HG03097 (cell line): Measurements from ENCODE around the gene ZDHHC20.
"Not testable (repeated sequence)": the region's sequence is repeated elsewhere in the genome, so short reads cannot be mapped to it uniquely, and the experiment has no call there.

Experiments used
- ATAC-seq: cut with Tn5 transposase; IDR thresholded peaks from one replicate; pipeline ENCODE4 v1.9.1; 2021; ENCODE audit not compliant: unreplicated experiment, low FRiP score

ZDHHC20 gene

DNA sequence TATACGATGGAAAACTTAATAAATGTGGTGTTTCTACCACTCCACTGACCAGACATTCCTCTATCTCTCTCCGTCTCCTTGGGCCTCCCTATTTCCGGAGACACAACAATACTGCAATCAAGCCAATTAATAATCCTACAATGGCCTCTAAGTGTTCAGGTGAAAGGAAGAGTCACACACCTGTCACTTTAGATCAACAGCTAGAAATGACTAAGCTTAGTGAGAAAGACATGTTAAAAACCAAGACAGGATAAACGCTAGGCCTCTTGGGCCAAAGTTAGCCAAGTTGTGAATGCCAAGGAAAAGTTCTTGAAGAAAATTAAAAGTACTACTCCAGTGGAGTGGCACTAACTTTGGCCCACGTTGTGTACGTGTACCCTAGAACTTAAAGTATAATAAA, 22.5 kb downstream of the ZDHHC20 start:
- no peak for ATAC-seq

DNA sequence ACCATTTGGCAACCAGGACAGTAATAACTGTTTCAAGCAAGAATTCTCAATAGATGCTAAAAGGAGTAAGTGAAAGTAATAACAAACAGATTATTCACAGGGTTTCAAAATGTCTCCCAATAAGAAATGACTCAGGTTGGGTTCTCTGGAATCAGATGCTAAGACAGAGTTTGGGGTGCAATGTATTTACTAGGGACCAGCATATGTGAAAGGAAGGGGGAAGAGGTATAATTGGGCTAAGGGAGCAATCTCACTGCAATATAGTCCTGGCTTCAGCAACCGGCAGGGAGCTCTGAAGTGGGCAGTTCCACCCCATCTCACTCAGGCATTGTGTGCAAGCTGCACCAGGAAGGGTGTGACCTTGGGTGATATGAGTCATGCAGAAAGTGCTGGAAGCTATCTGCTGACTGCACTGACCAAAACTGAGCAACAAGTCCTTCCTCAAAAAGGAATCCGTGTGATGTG, 23.4 kb downstream of the ZDHHC20 start:
- ATAC-seq: peak; percentile 91

DNA sequence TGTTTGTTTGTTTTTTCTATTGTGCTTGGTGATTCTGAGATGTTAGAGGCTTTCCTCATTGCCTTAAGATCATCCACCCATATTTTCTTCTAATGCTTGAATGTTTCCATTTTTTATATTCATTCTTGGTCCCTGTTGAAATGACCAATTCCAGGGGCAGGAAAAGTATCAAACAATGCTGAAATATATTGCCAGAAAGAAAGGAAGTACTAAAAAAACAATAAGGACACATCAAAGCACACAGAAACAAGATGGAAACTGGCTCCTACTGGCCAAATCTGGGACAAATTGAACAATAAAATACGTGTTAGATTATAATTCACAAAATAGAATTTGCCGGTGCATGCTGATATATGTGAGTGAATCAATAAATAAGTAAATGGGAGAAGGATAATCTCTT, 23.9 kb downstream of the ZDHHC20 start:
- no peak for ATAC-seq

DNA sequence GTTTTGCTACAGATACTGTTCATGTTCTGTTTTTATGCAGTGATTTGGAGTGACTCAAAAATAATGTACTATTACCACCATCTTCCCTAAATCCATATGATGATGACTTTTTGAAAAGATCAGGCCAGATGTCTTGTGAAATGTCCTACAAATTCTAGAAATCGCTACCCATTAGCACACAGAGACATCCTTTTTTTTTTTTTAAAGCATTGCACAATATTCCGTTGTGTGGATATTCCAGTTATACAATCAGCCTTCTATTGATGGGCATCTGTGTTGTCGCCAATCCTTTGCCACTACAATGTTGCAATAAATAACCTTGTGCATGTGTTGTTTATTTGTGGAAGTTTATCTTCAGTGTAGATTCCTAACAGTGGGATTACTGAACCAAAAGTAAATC, 24.5 kb downstream of the ZDHHC20 start:
- ATAC-seq: no peak

DNA sequence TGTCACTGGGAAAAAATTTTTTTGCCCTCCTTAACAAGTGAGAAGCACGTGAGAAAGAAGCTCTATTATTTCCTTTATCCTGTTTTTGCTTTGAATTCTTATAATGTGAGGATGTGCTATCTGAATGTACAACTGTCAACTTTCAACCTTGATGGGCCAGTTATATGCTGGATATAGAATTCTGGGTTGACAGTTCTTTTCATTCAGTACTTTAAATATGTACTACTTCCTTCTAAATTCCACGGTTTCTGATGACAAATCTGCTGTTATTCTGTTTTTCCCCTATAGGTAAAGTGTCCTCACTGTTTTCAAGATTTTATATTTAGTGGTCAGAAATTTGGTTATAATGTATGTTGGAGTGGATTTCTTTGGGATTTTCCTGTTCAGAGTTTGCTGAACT, 29.9 kb downstream of the ZDHHC20 start:
- no peak for ATAC-seq

DNA sequence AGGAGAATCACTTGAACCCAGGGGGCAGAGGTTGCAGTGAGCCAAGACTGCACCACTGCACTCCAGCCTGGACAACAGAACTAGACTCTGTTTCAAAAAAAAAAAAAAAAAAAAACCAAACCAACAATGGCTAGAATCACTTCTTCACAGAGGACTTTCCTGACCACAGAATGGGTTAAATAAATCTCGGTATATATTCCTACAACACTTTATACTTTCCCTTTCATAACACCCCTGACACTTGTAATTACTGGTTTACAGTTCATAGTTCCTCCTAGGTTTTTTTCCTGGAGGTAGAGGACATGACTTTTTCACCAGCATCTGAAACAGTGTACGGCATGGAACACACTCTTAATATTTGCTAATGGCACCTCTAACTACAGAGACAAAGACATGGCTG, 31.4 kb downstream of the ZDHHC20 start:
- no peak for ATAC-seq

DNA sequence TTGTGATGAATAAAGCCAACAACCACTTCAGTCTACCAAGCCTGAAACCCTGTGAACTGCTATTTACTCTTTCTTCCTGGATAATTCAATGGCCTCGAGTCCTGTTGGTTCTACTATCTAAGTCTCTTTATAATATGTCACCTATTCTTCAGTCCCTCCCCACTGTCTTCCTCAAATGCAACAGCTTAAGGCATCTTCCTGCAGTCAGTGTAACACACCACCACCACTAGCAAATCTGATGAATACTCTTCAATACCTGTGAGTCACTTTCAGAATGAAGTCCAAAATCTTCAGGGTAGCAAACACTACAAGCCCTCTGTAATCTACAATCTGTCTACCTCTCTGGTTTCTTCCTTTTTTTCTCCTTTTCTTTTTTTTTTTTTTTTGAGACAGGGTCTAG, 32.9 kb downstream of the ZDHHC20 start:
- no peak for ATAC-seq

DNA sequence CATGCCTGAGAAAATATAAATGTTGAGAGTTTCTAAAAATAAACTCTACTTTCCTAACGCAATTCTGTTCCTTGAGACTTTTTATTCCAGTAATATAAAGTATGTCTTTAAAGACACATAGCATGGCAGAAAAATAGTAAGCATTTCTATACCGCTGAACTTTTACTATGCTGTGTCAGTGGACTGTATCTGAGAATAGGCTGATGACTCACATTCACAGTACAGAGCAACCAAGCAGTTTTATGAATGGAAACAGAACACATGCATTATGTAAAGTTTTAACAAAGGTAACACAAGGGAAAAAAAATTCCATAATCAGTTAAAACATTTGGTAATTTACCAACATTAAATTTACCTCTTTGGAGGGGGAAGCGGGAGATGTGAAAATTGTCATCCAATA, 38.4 kb downstream of the ZDHHC20 start:
- ATAC-seq: no peak

DNA sequence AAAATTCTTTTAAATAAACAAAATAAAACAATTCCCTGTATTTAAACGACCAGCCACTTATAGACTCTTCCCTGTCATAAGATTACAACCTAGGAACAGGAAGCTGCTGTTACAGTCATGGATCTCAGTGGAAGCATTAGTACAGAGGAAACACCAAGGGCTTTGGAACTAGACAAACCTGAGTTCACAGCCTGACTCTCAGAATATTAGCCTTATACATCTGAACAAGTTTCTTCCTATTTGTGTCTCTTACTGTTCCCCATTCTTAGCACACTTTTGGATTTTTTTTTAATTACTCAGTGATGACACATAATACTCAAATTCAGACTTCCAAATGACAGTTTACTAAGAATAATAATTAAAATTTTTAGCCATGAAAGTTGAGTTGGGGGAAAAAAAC, 46.1 kb downstream of the ZDHHC20 start:
- ATAC-seq: no peak

DNA sequence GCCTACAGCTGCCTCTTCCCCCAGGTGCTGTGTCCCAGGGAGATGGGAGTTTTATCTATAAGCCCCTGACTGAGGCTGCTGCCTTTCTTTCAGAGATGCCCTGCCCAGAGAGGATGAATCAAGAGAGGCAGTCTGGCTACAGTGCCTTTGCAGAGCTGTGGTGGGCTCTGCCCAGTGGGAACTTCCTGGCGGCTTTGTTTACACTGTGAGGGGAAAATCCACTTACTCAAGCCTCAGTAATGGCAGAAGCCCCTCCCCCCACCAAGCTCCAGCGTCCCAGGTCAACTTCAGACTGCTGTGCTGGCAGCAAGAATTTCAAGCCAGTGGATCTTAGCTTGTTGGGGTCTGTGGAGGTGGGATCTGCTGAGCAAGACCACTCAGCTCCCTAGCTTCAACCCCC, 48.6 kb downstream of the ZDHHC20 start:
- ATAC-seq: not testable (repeated sequence)

DNA sequence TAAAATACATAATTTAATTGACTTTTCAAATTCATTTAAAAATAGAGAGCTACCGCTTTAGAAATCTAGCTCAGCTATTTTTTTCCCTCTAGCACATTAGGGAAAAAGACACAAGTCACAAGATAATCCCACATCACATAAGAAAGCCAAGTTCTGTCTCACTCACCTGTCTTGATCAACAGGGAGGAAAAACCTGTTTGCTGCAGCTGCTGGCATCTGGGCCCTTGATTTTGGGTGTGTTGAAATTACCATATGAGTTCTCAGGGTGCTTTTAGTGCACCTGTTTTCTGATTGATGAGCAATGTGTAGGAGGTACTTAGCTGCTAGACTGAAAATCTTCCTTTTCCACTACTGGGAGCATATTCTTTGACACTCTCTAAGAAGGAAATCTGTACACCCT, 53.8 kb downstream of the ZDHHC20 start:
- ATAC-seq: no peak

DNA sequence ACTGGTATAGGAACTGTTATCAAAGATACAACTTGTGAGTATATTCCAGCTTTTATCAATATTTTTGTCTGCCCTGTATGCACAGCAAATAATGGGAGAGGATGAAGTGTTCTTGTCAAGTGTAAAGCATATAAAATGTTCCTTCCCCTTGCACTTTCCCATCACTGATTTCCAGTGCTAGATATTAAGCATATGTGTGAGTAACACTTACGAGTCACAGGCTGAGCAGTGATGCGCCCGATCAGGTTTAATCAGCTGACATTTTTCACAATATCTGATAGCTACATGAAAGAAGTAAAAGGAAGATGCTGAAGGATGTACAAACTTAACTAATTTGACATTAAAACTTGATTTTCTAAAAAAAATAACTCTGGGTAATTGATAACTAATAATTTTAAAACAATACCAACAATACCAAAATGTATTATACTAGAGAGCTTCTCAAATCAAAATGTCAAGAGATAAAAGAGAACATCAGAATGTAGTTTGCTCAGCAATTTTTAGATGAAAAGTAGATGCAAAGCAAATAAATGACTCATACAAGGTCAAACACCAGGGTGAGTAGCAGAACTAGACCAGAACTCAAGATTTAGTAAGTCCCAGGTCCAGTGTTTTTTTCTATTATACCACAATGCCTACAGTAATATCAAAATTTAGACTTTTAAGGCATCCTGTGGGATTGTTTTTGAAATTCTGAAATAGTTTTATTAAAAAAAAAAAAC, 56.4 kb downstream of the ZDHHC20 start:
- ATAC-seq: no peak

DNA sequence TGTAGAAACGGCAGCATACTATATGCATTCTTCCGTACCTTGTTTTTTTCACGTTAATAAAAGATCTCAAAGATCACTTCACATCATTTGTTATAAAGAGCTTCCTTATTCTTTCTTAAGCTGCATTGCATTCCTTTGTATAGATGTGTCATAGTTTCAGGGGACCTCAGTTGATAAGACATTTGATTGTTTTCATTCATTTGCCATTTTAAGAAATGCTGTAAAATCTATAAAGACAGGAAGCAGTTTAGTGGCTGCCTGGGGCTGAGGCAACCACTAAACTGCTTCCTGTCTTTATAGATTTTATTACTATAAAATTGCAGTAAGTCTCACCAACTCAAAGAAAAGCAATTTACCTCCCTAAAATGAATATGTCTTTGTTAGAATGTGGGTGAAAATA, 59.4 kb downstream of the ZDHHC20 start:
- ATAC-seq: no peak

DNA sequence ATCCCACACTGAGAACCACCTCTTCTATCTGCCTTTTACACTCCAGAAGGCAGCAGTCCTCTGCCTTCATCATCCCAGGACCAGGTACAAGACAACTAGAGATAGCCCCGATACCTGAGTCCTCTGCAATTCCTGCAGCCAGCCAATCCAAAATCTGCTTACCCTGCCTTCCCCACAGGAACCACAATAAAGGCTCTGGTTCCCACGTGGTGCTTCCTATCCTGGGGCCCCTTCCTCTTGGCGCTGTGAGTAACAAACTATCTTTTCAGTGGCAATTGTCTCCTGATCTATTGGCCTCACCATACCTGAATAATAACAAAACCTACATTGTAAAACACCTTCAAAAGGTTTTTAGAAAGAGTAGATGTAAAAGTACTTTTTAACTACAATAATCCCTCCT, 63.1 kb downstream of the ZDHHC20 start:
- no peak for ATAC-seq

DNA sequence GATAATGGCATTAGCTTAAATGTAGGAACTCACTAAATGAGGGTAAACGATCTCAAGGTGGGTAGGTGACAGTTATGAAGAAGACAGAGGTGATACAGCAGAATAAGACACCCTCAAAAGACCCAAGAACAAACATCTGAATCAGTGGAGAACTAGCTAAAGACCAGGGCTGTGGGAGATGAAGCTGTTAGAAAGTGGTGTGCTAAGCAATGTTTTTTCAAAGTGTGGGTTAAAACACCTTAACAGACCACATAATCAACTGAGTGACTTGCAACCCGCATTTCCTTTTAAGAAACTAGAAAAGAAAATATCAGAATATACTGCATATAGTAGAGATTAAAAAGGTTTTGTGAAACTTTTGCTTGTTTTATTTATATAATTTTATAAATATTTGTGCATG, 70.0 kb downstream of the ZDHHC20 start:
- ATAC-seq: no peak

DNA sequence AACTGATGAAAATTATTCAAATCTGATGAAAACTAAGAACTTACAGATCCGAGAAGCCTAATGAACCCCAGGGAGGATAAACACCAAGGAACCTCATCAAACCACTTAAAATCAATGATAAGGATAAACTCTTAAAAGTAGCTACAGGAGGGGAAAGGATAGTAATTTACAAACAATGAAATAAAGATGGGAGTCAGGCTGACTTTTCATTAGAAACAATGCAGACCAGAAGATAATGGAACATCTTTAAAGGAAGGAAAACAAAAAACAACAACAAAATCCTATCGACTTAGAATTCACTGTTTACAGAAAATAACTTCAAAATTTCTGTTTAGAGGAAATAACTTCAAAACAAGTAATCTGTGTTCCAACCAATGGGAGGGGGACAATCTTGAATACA, 73.4 kb downstream of the ZDHHC20 start:
- no peak for ATAC-seq

DNA sequence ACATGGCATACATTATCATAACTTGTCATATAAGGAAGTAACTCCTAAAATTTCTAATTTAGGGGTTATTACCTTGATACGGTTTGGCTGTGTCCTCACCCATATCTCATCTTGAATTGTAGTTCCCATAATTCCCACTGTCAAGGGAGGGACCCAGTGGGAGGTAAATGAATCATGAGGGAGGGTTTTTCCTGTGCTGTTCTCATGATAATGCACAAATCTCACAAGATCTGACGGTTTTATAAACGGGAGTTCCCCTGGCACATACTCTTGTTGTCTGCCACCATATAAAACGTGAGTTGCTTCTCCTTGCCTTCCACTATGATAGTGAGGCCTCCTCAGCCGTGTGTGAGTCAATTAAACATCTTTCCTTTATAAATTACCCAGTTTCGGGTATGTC, 76.0 kb downstream of the ZDHHC20 start:
- no peak for ATAC-seq

DNA sequence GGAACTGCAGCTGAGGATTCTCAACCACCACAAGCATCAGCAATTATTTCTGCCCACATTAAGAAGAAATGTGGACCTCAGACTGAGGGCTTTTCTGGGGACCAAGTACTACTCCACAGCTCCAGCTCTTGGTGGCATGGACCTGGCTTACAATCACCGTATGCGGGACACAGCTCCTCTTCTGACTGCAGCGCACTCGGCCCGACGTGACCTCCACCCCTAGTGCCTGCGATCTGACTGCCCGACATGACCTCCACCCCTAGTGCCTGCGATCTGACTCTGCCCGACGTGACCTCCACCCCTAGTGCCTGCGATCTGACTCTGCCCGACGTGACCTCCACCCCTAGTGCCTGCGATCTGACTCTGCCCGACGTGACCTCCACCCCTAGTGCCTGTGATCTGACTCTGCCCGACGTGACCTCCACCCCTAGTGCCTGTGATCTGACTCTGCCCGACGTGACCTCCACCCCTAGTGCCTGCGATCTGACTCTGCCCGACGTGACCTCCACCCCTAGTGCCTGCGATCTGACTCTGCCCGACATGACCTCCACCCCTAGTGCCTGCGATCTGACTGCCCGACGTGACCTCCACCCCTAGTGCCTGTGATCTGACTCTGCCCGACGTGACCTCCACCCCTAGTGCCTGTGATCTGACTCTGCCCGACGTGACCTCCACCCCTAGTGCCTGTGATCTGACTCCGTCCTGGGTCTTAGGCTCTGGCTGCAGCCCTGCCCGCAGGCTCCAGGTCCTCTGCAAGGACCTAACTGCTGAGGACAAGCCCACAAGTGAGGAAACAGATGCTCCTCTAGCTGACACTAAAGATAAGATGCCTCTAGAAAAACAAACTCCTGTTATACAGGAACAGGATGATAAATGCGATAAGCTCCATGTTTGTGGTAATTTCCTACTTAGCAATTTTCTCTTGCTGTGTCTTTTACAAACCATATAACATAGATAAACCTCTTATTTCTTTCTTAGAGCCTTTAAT, 81.8 kb downstream of the ZDHHC20 start:
- ATAC-seq: not testable (repeated sequence)

DNA sequence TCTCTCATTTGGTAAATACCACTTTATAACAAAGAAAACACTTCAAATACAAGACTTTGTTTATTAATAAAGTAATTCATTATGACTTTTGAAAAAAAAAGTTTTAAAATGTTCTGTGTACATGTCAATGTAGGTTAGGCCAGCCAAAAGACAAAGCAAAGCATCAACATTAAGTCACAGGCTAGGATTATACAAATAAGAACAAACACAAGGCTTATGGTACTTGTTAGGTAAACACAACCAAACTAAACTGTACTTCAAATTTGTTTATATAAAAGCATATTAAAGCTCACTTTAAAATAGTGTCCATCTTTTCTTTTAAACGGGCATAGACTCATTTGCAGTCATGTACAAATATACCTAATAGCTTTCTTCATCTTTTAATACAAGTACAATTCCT, 86.6 kb downstream of the ZDHHC20 start:
- no peak for ATAC-seq

DNA sequence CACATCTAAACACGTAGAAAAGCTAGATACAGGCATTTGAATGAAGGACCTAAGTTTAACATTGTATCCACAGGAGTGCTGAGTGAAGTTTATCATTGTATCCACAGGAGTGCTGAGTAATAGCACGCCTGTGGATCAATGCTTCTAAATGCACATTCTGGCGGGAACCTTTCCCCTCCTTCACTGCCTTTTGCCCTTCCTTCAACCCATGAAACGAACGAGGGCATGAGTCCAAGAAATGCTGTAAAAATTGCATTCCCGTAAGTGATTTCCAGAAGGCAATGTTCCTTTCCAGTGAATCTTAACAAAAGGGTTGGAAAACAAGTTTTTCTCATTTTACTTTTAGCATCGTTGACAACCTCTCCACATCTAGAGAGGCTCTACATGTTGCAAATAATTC, 88.1 kb downstream of the ZDHHC20 start:
- ATAC-seq: no peak

DNA sequence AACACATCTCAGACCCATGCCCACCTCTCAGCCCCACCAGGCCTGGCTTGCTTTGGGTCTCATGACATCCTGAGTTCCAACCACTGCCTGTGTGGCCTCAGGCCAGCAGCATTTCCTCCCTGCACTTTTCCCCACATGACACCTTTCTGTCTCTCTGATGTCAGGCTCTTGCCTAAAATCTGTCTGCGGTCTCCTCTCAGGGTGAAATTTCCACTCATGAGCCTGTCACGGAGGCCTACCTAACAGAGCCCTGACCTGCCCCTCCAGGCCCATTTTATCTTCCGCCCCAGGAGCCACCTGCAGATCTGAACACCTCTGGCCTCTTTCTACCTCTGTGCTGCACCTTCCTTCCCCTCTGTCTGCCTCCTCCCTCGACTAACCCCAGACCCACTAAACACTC, 93.5 kb downstream of the ZDHHC20 start:
- ATAC-seq: no peak

DNA sequence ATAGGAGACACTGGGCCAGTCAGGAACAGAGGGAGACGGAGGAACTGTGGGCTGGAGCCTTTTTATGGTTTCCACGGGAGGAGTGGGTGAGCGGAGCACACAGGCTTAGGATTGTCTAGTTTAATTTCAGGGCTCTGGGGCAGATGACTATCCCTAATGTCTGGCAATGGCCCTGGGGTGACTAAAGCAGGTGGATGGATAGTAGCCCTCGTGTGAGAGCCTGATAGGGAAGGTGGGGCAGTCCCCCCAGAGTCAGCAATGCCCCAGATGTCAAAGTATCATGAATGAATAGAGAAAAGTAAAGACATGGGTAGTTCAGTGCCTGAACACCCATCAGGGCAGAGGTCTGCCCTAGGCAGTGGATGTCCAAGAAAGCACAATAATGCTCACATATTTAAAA, 94.2 kb downstream of the ZDHHC20 start:
- ATAC-seq: no peak
